Measurements from ENCODE around the gene MOGAT1. TPM values are rescaled to one million over a fixed set of nuclear protein-coding genes. Genes with fewer than 3 reads are reported as not detected.

The MOGAT1 gene
- total and polyA plus RNA-seq, 9 of the 15 experiments (the other 6 are each of a cell fraction or from before 2014, with no cell fraction given) = not detected

- TF ChIP-seq NCOA2 (IDR thresholded peaks at IDR 0.05; ENCODE audit: partially characterized antibody in 2 of 2) (peak in 1 of 2 experiments; percentile 98), KLF10 (CRISPR knock-in tag; IDR thresholded peaks at IDR 0.05) (no peak), ZNF586 (CRISPR knock-in tag; conservative IDR thresholded peaks at IDR 0.05) (no peak), USF2 (CRISPR knock-in tag; IDR thresholded peaks at IDR 0.05) (no peak; the same call in 1 of the 2 replicates), TCF7L2 (IDR thresholded peaks at IDR 0.05; ENCODE audit: low read depth, low read length) (no peak), ETV6 (IDR thresholded peaks at IDR 0.05; ENCODE audit: borderline replicate concordance in 1 of 2, low read depth in 2 of 2, low read length in 1 of 2) (no peak), ETV6 (CRISPR knock-in tag; IDR thresholded peaks at IDR 0.05; ENCODE audit: borderline replicate concordance) (no peak), ZNF212 (CRISPR knock-in tag; IDR thresholded peaks at IDR 0.05) (no peak), ZC3H8 (IDR thresholded peaks at IDR 0.05) (no peak), XRCC5 (IDR thresholded peaks at IDR 0.05; ENCODE audit: low read depth, low read length) (no peak), ZNF140 (CRISPR knock-in tag; IDR thresholded peaks at IDR 0.05) (no peak), SNIP1 (IDR thresholded peaks at IDR 0.05; ENCODE audit: low read depth) (no peak), SOX6 (IDR thresholded peaks at IDR 0.05) (no peak), THAP7 (CRISPR knock-in tag; IDR thresholded peaks at IDR 0.05) (no peak), ARHGAP35 (IDR thresholded peaks at IDR 0.05; ENCODE audit: partially characterized antibody) (no peak), CCAR2 (IDR thresholded peaks at IDR 0.05; ENCODE audit: low read depth, low read length) (no peak), CCNT2 (IDR thresholded peaks at IDR 0.05; ENCODE audit: borderline replicate concordance, extremely low read depth, insufficient read length, low read depth, low read length) (no peak), RB1 (IDR thresholded peaks at IDR 0.05; ENCODE audit: low read depth) (0 out of 2 replicates have a peak, but pooled peaks have one; percentile 36), PKNOX1 (IDR thresholded peaks at IDR 0.05) (peak; percentile 66), MTA3 (IDR thresholded peaks at IDR 0.05; ENCODE audit: borderline replicate concordance) (peak; percentile 47; the same call in 1 of the 2 replicates), ELF1 (tag; IDR thresholded peaks at IDR 0.05) (no peak), MTF1 (CRISPR knock-in tag; IDR thresholded peaks at IDR 0.05; ENCODE audit: borderline replicate concordance) (no peak)
- TF ChIP-seq, protein P1, sequence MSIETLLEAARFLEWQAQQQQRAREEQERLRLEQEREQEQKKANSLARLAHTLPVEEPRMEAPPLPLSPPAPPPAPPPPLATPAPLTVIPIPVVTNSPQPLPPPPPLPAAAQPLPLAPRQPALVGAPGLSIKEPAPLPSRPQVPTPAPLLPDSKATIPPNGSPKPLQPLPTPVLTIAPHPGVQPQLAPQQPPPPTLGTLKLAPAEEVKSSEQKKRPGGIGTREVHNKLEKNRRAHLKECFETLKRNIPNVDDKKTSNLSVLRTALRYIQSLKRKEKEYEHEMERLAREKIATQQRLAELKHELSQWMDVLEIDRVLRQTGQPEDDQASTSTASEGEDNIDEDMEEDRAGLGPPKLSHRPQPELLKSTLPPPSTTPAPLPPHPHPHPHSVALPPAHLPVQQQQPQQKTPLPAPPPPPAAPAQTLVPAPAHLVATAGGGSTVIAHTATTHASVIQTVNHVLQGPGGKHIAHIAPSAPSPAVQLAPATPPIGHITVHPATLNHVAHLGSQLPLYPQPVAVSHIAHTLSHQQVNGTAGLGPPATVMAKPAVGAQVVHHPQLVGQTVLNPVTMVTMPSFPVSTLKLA (conservative IDR thresholded peaks at IDR 0.05) = peak; percentile 92 to 94
- TF ChIP-seq, protein P2, sequence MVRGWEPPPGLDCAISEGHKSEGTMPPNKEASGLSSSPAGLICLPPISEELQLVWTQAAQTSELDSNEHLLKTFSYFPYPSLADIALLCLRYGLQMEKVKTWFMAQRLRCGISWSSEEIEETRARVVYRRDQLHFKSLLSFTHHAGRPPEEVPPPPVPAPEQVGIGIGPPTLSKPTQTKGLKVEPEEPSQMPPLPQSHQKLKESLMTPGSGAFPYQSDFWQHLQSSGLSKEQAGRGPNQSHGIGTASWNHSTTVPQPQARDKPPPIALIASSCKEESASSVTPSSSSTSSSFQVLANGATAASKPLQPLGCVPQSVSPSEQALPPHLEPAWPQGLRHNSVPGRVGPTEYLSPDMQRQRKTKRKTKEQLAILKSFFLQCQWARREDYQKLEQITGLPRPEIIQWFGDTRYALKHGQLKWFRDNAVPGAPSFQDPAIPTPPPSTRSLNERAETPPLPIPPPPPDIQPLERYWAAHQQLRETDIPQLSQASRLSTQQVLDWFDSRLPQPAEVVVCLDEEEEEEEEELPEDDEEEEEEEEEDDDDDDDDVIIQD (CRISPR knock-in tag; IDR thresholded peaks at IDR 0.05) = no peak
These were observed 15.5 kb upstream of the MOGAT1 start, which contains the start of gene FARSB (continued) for GRCh38 chr2:222655787-222656525.
